SH-SY5Y (cell line): ENCODE data around the gene CORO6.

Experiments used
- GATA2 ChIP-seq: IDR thresholded peaks from 2 replicates; pipeline ENCODE4 v1.6.1; 2011; ENCODE audit warnings: mild to moderate bottlenecking, low read depth, low read length
- GATA3 ChIP-seq: IDR thresholded peaks from 2 replicates; pipeline ENCODE4 v1.6.1; 2011; ENCODE audit warnings: low read depth, mild to moderate bottlenecking, low read length, moderate library complexity

Gene CORO6

GRCh38 chr17:29582772-29583171, 39.9 kb downstream of the CORO6 start:
- no peak for TF ChIP-seq GATA2
- no peak for TF ChIP-seq GATA3

DNA sequence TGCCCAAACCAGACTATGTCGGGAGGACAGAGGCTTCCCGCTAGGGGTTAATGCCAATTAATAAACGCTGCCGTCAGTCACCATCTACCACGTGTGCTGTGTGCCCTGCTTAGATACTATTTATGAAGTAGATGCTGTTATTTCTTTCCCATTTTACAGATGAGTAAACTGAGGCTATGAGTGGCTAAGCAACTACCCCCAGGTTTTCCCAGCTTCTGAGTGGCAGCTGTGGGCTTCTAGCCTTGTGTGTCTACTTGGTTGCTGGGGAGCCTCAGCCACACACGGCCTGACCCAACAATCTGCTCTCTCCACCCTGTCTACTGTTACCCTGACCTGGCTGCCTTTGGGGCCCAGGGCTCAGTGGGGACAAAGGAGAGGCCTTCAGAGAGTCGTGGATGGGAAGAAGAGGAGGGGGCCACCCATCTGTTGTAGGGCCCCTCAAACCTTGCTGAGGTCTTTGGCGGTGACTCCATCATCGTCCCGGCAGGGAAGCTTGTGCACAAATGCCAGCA, 40.4 kb downstream of the CORO6 start:
- TF ChIP-seq GATA2 (no peak), GATA3 (no peak)

DNA sequence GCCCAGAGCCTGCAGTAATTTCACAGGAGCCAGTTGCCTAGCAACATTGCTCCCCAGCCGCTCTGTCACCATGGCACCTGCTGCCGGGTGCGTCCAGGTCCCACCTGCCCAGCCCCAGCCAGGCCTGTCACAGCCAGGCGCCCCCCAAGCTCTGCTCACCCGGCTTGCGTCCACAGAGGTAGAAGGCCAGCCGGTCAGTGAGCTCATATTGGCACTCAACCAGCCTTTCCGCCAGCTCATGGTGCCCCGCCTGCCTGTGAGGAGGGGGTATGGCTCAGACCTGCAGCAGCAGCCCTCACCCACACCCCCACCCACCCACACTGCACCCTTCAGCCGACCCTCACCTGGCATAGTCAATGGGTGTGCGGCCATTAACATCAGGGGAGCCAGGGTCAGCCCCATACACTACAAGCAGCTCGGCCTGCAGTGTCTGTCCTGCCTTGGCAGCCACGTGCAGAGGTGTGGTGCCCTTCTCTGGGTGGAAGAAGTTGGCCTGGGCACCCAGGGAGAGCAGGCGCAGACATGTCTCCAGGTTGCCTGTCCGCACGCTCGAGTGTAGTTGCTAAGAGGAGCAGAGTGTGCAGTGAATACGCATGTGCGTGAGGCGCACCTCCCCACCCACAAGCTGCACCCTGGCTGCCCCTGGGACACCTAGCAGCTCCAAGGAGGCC, 41.0 kb downstream of the CORO6 start:
- TF ChIP-seq GATA2 (no peak), GATA3 (no peak)

DNA sequence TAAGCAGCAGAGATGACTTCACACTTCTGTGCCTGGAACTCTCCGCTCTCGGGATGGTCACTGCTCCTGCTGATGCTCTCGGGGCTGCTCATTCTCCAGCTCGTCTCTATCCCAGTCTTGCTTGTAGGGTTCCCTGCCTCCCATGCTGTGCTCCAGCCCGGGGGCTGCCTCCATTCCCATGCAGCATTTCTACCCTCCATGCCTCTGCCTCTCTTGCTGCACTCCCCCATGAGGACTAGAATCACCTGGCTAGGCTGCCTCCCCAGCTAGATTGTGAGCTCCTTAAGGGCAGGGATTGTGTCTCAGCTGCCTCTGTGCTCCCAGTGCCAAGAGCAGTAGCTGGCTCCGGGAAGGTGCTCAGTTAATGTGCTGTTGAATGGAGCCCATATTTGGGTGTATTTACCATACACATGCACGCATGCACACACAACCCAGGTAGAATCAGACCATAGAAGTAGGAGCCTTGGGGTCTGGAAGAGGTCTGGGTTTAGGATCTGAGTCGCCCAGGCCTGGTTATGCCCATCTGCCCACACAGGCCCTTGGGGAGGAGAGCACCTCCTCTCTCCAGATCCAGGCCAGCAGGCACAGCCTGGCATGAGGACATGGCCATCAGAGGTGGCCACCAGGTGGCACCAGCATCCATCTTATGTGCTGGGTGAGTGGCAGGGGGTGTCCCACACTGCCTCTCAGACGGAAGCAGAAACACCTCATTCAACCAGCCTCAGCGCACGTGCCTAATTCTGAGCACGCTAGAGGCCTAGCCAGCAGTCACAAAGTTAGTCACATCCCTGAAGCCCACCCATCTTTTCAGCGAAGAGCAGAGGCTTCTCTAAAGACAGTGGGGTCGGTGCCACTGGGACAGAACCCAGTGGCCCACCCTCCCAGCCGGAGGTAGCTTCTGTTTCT, 42.6 kb downstream of the CORO6 start:
- TF ChIP-seq GATA3 (no peak), GATA2 (no peak)

GRCh38 chr17:29578626-29579485, 43.9 kb downstream of the CORO6 start:
- TF ChIP-seq GATA2 (no peak), GATA3 (no peak)

GRCh38 chr17:29577385-29578211, 45.1 kb downstream of the CORO6 start:
- TF ChIP-seq GATA2: no peak
- TF ChIP-seq GATA3: no peak

DNA sequence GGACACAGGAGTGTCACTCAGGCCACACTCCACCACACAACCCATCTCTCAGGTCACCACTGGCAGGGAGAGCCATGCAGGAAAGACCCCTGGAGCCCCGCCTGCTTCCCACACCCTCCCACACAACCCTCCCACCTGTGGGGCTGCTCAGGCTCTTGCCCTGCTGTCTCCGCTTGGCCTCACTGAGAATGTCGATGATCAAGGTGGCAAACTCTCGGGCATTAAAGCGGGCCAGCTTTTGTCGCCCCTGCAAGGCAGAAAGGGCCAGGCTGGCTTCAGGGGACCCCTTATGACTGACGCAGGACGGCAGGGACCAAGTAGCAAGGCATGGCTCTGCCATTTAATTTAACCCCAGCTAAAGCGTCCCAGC, 45.7 kb downstream of the CORO6 start:
- TF ChIP-seq GATA2 (no peak), GATA3 (no peak)

- no peak for TF ChIP-seq GATA2
Observed at GRCh38 chr17:29576214-29577000, 46.3 kb downstream of the CORO6 start.

GRCh38 chr17:29575511-29576213, 47.0 kb downstream of the CORO6 start:
- TF ChIP-seq GATA3: no peak
- no peak for TF ChIP-seq GATA2

DNA sequence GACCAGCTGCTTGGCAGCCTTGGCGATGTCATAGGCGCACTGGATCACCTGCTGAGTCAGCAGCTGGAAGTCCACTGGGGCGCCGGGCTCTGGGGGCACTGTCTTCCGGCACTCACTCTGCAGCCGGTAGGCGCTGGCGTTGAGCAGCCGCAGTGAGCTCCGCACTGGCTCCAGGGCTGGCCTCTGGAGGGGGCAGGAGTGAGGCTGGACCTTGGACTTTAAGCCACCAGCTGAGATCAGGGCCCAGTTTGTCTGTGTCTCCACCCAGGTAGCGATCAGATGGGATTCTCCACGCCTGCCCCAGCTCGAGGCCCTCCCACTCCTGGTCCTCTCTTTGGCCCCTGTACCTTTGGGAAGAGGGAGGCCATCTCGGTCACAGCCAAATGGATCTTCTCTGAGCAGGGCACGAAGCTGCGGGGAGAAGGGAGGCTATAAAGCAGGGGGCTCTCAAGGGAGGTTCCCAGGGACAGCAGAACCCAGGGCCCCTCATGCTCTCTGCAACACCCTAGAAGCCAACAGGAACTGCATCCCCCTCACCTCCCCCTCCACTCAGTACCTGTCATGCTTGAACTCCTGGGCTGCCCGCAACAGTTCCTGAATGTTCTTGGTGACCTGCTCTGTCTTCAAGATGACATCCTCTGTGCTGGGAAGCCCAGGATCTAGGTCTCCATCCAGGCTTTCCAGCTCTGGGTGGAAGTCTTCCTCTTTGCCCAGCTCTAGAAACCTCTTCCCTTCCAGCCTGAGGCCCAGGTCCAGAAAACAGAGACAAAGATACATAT, 47.8 kb downstream of the CORO6 start:
- TF ChIP-seq GATA3: no peak
- no peak for TF ChIP-seq GATA2

GRCh38 chr17:29573871-29574731, 48.6 kb downstream of the CORO6 start:
- no peak for TF ChIP-seq GATA3
- no peak for TF ChIP-seq GATA2
